Bone marrow (tissue), 2 donors: ENCODE measurements around the gene DRC3.
A peak's percentile ranks its signal among the peaks of the same experiment; 100 is the strongest.

Experiments used
- DNase-seq, 2 donors: peaks; one replicate each; lab custom pipeline; 2025; lab: John Stamatoyannopoulos, UW

Gene DRC3

DNA sequence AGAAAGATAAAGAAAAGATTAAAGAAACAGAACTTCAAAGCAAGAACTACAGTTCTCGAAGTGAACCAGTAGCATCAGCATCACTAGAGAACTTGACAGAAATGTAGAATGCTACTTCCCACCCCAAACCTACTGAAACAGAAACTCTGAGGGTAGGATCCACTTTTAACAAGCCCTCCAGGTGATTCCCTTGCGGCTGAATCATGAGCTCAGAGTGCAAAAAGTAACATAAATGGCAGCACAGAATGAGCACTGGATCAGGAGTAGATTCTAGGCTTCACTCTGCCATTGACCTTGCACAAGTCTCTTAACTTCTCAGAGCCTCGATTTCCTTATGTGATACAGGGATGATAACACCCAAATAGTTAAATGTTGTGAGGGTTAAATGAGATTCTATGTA is 6.3 kb upstream of the DRC3 start:
- no peak for DNase-seq

DNA sequence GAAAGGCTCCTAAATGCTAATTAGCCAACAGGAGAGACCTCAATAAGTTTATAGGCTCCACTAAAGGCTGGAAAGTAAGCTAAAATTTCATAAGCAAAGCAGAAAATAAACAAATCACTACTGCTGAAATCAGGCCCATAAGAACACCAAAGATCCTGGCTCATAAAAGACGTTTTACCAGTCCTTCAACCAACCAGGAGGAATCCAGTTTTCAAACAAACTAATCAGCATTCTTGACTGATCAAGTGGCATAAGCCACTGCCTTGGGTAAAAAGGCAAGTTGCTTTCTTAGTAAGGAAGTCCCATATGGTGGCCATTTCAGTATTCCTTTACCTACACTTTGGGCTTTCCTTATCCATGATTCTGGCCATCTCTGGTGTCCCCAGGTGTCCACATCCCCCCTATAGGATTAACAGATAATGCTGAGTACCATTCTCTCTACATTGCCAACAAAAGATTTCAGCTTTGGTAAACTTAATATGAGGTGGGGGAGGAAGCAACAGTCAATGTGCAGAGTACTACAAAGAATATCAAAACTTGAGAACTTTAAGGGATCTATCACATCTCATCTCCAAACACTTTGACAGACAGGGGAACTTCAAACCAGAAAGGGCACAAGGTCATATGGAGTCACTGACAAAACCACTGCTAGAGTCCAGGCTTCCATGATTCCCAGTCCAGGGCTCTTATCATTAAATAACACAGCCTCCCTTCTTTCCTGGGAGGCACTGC is 1.8 kb upstream of the DRC3 start:
- DNase-seq, result no peak

GRCh38 chr17:17971431-17972125 is 1.1 kb upstream of the DRC3 start:
- DNase-seq, result no peak

DNA sequence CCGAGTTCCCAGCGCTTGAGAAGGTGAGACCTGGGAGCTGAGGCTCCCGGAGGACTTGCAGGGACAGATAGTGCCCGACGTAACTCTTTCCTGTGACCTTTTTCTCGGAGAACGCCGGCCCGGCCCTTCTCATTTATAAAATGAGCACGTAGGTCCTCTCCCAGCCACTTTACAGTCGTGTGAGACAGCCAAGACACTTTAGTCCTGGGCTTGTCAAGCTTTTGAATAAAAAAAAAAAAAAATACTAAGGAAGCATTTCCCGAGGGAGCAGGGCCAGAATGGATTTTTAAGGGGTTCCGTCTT is 241 bp downstream of the DRC3 start:
- DNase-seq, result no peak

GRCh38 chr17:17975436-17975835 is 2.8 kb downstream of the DRC3 start:
- DNase-seq, result peak in 1 of 2 donors; percentile 37

DNA sequence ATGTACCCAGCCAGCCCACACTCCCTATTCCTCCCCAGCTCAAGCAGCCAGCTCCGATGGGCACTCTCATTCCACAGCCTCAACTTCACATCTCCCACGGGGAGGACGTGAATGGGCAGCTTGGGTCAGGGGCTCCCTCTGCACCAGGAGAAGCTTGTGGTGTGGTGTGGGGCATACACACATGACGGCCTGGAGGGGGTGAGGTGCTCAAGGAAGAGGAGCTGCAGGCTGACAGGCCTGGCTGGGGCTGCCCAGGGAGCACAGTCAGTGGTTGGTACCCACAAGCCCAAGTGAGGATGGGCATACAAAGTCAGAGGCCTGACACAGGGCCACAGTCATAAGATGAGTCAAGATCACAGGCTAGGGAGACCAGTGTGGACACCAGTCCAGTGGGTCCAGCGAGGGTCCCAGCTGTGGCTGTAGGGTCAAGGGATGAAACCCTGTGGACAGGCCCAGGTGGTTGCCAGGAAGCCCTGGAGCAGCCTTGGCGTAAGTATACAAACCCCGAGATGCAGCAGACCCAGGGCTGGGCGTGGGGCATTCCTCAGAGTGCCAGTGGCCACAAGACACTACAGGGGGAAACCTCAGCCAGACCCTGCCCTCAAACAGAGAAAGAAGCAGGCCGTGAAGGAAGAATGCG is 4.4 kb downstream of the DRC3 start:
- no peak for DNase-seq

GRCh38 chr17:17978481-17979424 is 6.1 kb downstream of the DRC3 start:
- peak in 1 of 2 donors; percentile 11 for DNase-seq

GRCh38 chr17:17979778-17980177 is 7.1 kb downstream of the DRC3 start:
- DNase-seq, result no peak

DNA sequence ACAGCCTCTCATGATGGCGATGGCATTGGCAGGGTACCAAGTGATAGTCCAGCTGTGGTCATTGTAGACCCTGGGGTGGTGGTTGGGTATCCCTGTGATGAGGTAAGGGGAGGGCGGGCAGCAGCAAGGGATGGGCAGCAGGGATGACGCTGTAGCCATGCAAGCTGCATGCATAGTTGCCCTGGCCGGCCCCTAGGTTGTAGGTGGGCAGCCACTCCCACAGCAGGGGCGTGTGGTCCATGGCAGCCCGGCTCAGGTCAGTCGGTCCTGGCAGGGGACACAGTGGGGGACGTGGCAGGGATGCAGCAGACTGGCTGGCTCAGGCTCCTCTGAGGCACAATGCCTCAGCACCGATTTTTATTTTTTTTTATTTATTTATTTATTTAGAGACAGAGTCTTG is 8.7 kb downstream of the DRC3 start:
- DNase-seq, result no peak

DNA sequence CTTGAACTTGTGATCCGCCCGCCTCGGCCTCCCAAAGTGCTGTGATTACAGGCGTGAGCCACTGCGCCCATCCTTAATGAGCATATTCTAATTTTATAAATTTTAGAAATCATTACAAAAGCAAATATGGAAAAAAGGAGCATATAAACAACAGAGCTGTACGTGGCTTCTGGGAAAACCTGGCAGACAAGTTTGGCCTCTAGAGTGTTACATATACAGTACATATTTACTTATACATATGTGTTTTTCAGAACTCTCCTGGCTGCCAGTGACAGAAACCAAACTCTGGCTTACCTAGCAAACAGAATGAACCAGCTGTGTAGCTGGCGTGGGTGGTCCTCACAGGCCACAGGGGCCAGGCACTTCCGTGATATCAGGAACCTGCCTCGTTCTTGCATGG is 10.1 kb downstream of the DRC3 start:
- DNase-seq, result no peak

- no peak for DNase-seq
These were observed 10.7 kb downstream of the DRC3 start for GRCh38 chr17:17983376-17983775.

DNA sequence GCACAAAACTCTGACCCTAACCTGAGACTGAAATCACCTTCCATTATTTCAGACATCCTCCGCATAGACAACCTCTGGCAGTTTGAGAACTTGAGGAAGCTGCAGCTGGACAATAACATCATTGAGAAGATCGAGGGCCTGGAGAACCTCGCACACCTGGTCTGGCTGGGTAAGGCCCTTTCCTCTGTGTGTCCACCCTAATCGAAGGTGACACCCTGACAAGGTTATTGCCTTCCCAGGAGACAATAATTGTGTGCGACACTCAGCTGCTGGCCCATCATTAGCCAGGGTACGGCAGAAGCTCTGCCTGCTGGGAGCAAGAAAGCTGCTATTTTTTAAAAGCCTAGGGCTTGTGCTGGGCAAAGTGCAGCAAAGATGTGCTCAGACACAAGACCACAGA is 11.1 kb downstream of the DRC3 start:
- no peak for DNase-seq

- DNase-seq, result no peak
These were observed 12.5 kb downstream of the DRC3 start for GRCh38 chr17:17985153-17985552.

DNA sequence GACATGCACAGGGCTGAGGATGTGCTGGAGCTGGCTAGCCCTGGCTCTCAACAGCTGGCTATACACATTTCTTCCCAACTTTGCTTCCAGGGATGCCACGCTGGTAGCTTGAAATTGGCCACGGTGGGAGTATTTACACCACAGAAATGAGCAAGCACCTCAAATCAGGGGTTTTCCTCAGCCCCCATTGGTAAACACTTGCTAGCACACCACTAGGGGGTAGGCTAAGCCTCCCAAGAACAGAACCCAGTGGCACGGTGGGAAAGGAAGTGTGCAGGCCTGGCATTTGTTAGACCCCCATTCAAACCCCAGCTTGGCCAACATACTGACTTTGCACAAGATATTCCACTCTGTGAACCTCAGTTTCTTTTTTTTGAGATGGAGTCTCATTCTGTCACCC is 12.9 kb downstream of the DRC3 start:
- DNase-seq, result no peak

GRCh38 chr17:17987187-17987896 is 14.7 kb downstream of the DRC3 start:
- DNase-seq, result no peak

DNA sequence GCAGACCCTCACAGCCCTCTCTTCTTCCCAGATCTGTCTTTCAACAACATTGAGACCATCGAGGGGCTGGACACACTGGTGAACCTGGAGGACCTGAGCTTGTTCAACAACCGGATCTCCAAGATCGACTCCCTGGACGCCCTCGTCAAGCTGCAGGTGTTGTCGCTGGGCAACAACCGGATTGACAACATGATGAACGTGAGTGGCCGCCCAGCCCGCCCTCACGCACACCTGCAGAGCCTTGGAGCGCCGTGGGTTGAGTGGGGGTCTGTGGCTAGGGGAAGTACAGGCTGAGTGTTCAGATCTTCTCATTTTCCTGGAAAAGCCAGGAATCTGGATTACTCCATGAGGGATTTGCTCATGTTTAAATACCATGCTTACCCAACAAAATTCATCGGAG is 15.2 kb downstream of the DRC3 start:
- DNase-seq, result no peak

- DNase-seq, result no peak
These were observed 15.8 kb downstream of the DRC3 start for GRCh38 chr17:17988427-17988945.

- no peak for DNase-seq
These were observed 16.4 kb downstream of the DRC3 start for GRCh38 chr17:17989081-17989480.

GRCh38 chr17:17989618-17990017 is 17.0 kb downstream of the DRC3 start:
- no peak for DNase-seq

GRCh38 chr17:17990282-17990681 is 17.6 kb downstream of the DRC3 start:
- no peak for DNase-seq

DNA sequence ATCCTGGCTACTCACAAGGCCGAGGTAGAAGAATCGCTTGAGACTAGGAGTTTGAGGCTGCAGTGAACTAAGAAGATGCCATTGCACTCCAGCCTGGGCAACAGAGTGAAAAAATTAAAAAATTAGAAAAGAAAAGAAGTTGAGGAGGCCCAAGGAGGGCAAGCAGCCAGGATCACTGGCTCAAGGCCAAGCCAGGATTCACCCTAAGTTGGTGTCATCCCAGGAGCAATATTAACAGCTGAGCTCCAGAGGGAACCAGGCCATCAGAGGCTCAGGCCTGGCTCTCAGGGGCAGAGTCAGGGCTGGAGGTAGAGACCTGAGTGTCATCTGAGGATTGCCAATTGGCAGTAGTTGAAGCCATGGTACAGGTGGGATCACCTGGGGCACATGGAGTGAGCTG is 20.7 kb downstream of the DRC3 start:
- no peak for DNase-seq

- DNase-seq, result no peak
These were observed 21.2 kb downstream of the DRC3 start for GRCh38 chr17:17993852-17994251.
